CD14-positive monocyte (primary cell): ENCODE results near the gene GPSM1. TPM values are rescaled to one million over a fixed set of nuclear protein-coding genes. Genes with fewer than 3 reads are reported as not detected.
A peak's percentile ranks its signal among the peaks of the same experiment; 100 is the strongest.

Experiments
- DNase-seq, 3 donors: peaks; one replicate each; pipeline ENCODE4 v3.0.0-alpha.2; 2011 to 2022
- H2AFZ ChIP-seq: 2 replicates; pipeline ENCODE4 v1.6.0; 2012; ENCODE audit warnings: mild to moderate bottlenecking, low read depth, low read length, inconsistent platforms; ENCODE audit not compliant: insufficient read depth, poor library complexity, severe bottlenecking
- H3K27ac ChIP-seq, 2 donors: 1 replicate in 1 of 2; 2 replicates in 1 of 2; pipeline ENCODE4 v1.5.1; 2012 to 2013; ENCODE audit warnings: low read length in 2 of 2, control low read depth in 1 of 2, inconsistent platforms in 1 of 2, low read depth in 1 of 2, mild to moderate bottlenecking in 1 of 2
- H3K27me3 ChIP-seq, 2 donors: one replicate each; pipeline versions ENCODE4 v1.6.0 to v1.6.1; 2011 to 2013; ENCODE audit warnings: low read length in 2 of 2; ENCODE audit not compliant: control insufficient read depth in 2 of 2, insufficient read depth in 2 of 2
- H3K36me3 ChIP-seq, 2 donors: replicated peaks in 1 of 2; 1 replicate in 1 of 2; 2 replicates in 1 of 2; pipeline versions ENCODE4 v1.5.1 to v1.6.1; 2012 to 2013; ENCODE audit warnings: low read length in 2 of 2, control low read depth in 1 of 2, inconsistent platforms in 1 of 2, mild to moderate bottlenecking in 1 of 2; ENCODE audit not compliant: insufficient read depth in 2 of 2, control insufficient read depth in 1 of 2
- H3K4me1 ChIP-seq, 2 donors: 1 replicate in 1 of 2; 2 replicates in 1 of 2; pipeline versions ENCODE4 v1.5.1 to v1.6.1; 2012 to 2013; ENCODE audit warnings: low read length in 2 of 2, control low read depth in 1 of 2, inconsistent platforms in 1 of 2, mild to moderate bottlenecking in 1 of 2, moderate library complexity in 1 of 2; ENCODE audit not compliant: insufficient read depth in 2 of 2, control insufficient read depth in 1 of 2
- H3K4me2 ChIP-seq: replicated peaks from 2 replicates; pipeline ENCODE3; 2012; ENCODE audit warnings: low read length, moderate library complexity, mild to moderate bottlenecking; ENCODE audit not compliant: poor library complexity, severe bottlenecking; ENCODE audit errors: extremely low read depth
- H3K4me3 ChIP-seq, 3 experiments: fragments of 200-600 bp in 1 of 3; sonication (generic) in 1 of 3; replicated peaks in 1 of 3; 1 replicate in 2 of 3; 2 replicates in 1 of 3; pipeline ENCODE4 v1.5.1; 2011 to 2013; ENCODE audit warnings: low read length in 3 of 3, mild to moderate bottlenecking in 3 of 3, control low read depth in 2 of 3, low read depth in 2 of 3, inconsistent platforms in 1 of 3, moderate library complexity in 1 of 3
- H3K79me2 ChIP-seq: 2 replicates; pipeline ENCODE4 v1.6.0; 2012; ENCODE audit warnings: mild to moderate bottlenecking, control low read depth, inconsistent platforms, low read length, moderate library complexity; ENCODE audit not compliant: insufficient read depth
- H3K9ac ChIP-seq: 2 replicates; pipeline ENCODE4 v1.6.0; 2017; ENCODE audit warnings: low read length, mild to moderate bottlenecking; ENCODE audit not compliant: insufficient read depth, poor library complexity, severe bottlenecking
- H3K9me3 ChIP-seq, 2 donors: replicated peaks in 1 of 2; 1 replicate in 1 of 2; 2 replicates in 1 of 2; pipeline versions ENCODE4 v1.5.1 to v1.6.1; 2012 to 2013; ENCODE audit warnings: low read length in 2 of 2, control low read depth in 1 of 2; ENCODE audit not compliant: control insufficient read depth in 1 of 2, insufficient read depth in 1 of 2
- H4K20me1 ChIP-seq: 2 replicates; pipeline ENCODE4 v1.6.0; 2012; ENCODE audit warnings: mild to moderate bottlenecking, low read length, control low read depth, moderate library complexity; ENCODE audit not compliant: insufficient read depth
- H3K27ac Mint-ChIP-seq, 7 donors: one replicate each; pipeline ENCODE4 v1.8.0; 2020; ENCODE audit warnings: mild to moderate bottlenecking in 7 of 7, mixed read lengths in 7 of 7, moderate library complexity in 6 of 7, inconsistent platforms in 2 of 7
- H3K27me3 Mint-ChIP-seq, 3 donors: one replicate each; pipeline ENCODE4 v1.8.0; 2021 to 2022; ENCODE audit warnings: low read depth in 3 of 3, mild to moderate bottlenecking in 3 of 3, mixed read lengths in 3 of 3, moderate library complexity in 3 of 3, inconsistent platforms in 1 of 3
- H3K36me3 Mint-ChIP-seq, 2 donors: one replicate each; pipeline ENCODE4 v1.8.0; 2020; ENCODE audit warnings: mixed read lengths in 2 of 2, inconsistent platforms in 1 of 2, mild to moderate bottlenecking in 1 of 2
- H3K4me1 Mint-ChIP-seq: one replicate; pipeline ENCODE4 v1.8.0; 2020; ENCODE audit warnings: mild to moderate bottlenecking, mixed read lengths
- H3K4me3 Mint-ChIP-seq, 2 donors: one replicate each; pipeline ENCODE4 v1.8.0; 2020; ENCODE audit warnings: mild to moderate bottlenecking in 2 of 2, mixed read lengths in 2 of 2, moderate library complexity in 1 of 2
- H3K9me3 Mint-ChIP-seq, 7 donors: one replicate each; pipeline ENCODE4 v1.8.0; 2020 to 2022; ENCODE audit warnings: mixed read lengths in 7 of 7, mild to moderate bottlenecking in 6 of 7, moderate library complexity in 6 of 7, inconsistent platforms in 2 of 7
- WGBS: methylation state at CpG from one replicate; pipeline ENCODE4 v1.1.5; 2013; ENCODE audit warnings: missing lambda C conversion rate; ENCODE audit not compliant: insufficient coverage; 5-methylcytosine and 5-hydroxymethylcytosine counted together
- intact Hi-C, 2 donors: fragments of 100-400 bp; cut with micrococcal nuclease; formaldehyde crosslinking; loops; one replicate each; pipeline versions ENCODE4 v1.15.0 to v1.15.1; 2023
- polyA plus RNA-seq, 3 donors: library from polyadenylated mRNA; depleted of rRNA in 1 of 3; unstranded in 2 of 3; stranded (reverse) in 1 of 3; fragments of 300-500 nt in 2 of 3; fragments of >200 nt in 1 of 3; fragmentation: Illumina TruSeq in 2 of 3; gene quantifications; 1 replicate in 2 of 3; 2 replicates in 1 of 3; pipeline ENCODE4 v1.2.3, GENCODE V29; 2012 to 2021
- TF ChIP-seq, protein P1 (sequence below): fragments of 200-600 bp; IDR thresholded peaks from one replicate; pipeline ENCODE4 v1.8.0; 2022; ENCODE audit warnings: antibody characterized with exemption, mild to moderate bottlenecking

GPSM1 gene
- polyA plus RNA-seq, 3 donors = 0.67 to 3.1 (median 0.73) TPM

DNA sequence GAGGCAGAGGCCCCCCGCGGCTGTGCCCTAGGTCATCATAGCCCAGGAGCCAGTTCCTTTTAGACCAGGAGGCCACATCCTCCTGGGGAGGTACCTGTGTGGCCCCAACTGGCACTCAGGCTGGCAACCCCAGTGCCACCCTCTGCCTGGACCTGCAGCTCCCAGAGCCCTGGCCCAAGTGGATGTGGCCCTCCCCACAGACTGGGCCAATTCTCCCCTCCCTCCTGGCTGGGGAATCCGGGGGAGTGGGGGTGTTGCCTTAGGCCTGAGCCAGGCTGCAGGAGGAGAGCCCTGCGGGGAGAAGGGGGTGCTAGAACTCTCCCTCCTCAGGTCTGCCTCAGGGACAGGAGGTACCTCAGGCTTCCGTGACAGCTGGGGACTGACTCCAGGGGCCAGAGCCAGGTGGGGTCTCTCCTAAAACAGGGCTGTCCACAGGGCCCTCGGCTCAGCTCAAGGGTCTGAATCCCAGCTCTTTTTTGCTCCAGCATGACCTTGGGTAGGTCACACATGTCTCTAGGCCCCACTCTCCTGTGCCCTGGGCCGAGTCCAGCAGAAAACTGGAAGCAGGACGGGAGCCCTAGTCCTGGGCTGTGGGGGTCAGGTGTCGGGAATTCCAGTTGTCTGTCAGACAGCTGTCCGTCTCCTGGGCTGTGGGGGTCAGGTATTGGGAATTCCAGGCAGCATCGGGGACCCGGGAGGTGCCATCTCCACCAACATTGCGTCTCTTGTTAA, 26.6 kb downstream of the GPSM1 start:
- Histone ChIP-seq H3K4me1 (no peaks in the 10 kb centered on the region), H3K4me2 (no peak overlapping the region), H3K9me3 (no peaks in the 10 kb centered on the region), H3K27ac (no peak overlapping the region), H2AFZ (no peak overlapping the region), H3K27me3 (no peaks in the 10 kb centered on the region), H3K79me2 (no peaks in the 10 kb centered on the region), H3K36me3 (no peaks in the 10 kb centered on the region), H3K9ac (no peak overlapping the region), H4K20me1 (no peaks in the 10 kb centered on the region), H3K4me3 (no peak overlapping the region)
- no peak for DNase-seq
- Mint-ChIP-seq H3K4me3 (no peak overlapping the region), H3K9me3 (no peaks in the 10 kb centered on the region), H3K36me3 (no peaks in the 10 kb centered on the region), H3K27me3 (peaks cover 0 to 5% (median 1%) of the 10 kb centered on the region in 3 donors), H3K4me1 (no peaks in the 10 kb centered on the region), H3K27ac (peak overlapping the region in 1 of 7 donors; percentile 27)
- TF ChIP-seq, protein P1, sequence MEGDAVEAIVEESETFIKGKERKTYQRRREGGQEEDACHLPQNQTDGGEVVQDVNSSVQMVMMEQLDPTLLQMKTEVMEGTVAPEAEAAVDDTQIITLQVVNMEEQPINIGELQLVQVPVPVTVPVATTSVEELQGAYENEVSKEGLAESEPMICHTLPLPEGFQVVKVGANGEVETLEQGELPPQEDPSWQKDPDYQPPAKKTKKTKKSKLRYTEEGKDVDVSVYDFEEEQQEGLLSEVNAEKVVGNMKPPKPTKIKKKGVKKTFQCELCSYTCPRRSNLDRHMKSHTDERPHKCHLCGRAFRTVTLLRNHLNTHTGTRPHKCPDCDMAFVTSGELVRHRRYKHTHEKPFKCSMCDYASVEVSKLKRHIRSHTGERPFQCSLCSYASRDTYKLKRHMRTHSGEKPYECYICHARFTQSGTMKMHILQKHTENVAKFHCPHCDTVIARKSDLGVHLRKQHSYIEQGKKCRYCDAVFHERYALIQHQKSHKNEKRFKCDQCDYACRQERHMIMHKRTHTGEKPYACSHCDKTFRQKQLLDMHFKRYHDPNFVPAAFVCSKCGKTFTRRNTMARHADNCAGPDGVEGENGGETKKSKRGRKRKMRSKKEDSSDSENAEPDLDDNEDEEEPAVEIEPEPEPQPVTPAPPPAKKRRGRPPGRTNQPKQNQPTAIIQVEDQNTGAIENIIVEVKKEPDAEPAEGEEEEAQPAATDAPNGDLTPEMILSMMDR = no peak
- intact Hi-C loops = no loop called here
- 91% methylated on average over 9 of the region's 13 CpGs for WGBS

DNA sequence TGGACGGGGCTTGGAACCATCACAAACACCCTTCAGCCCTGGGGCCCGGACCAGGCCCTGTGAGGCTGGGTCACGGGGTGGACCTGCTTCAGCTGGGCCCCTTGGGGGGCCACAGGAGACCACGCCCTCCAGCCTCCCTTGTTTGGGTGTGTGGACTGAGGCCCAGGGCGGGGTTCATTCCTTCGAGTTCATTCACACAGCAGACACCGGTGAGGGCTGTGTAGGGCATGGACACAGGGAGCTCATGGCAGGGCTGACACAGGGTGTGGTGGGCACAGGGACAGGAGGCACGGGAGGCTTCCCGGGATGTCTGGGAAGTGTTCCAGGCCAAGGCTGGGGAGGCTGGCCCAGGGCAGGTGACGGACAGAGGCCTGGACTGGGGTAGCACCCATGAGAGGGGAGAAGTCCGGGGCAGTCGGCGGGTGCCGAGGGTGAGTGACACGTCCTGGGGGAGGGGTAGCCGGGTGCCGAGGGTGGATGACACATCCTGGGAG, 27.3 kb downstream of the GPSM1 start:
- H3K27me3 Mint-ChIP-seq = peaks cover 0 to 5% (median 1%) of the 10 kb centered on the region in 3 donors
- H3K4me3 Mint-ChIP-seq = no peak overlapping the region

More for the DNA sequence above, 27.3 kb downstream of the GPSM1 start:
- intact Hi-C loops = no loop called here
- H3K4me3 ChIP-seq = no peak overlapping the region
- H2AFZ ChIP-seq = no peak overlapping the region
- Mint-ChIP-seq H3K4me1 (no peaks in the 10 kb centered on the region), H3K27ac (no peak overlapping the region), H3K36me3 (no peaks in the 10 kb centered on the region), H3K9me3 (no peaks in the 10 kb centered on the region)
- no peaks in the 10 kb centered on the region for H4K20me1 ChIP-seq
- DNase-seq = no peak
- no peak overlapping the region for H3K27ac ChIP-seq
- H3K9ac ChIP-seq = no peak overlapping the region
- H3K9me3 ChIP-seq = no peaks in the 10 kb centered on the region
- 95% methylated on average over 10 of the region's 17 CpGs for WGBS
- H3K36me3 ChIP-seq = no peaks in the 10 kb centered on the region
- no peaks in the 10 kb centered on the region for H3K27me3 ChIP-seq
- TF ChIP-seq, protein P1 = no peak
- H3K4me1 ChIP-seq = no peaks in the 10 kb centered on the region
- no peaks in the 10 kb centered on the region for H3K79me2 ChIP-seq
- no peak overlapping the region for H3K4me2 ChIP-seq
